Adrenal gland (tissue), 5 donors: ENCODE results near the gene PDS5B.

Experiments used
- POLR2A ChIP-seq, 2 donors: fragments of 450-650 bp; IDR thresholded peaks; one replicate each; pipeline ENCODE4 v1.6.1; 2017; ENCODE audit warnings: antibody characterized with exemption in 2 of 2, mild to moderate bottlenecking in 2 of 2, moderate library complexity in 1 of 2
- TF ChIP-seq, protein P1 (sequence below), 6 experiments: fragments of 450-650 bp in 4 of 6; fragments of 200-600 bp in 2 of 6; sonication (generic) in 1 of 6; IDR thresholded peaks; 1 replicate in 5 of 6; 2 replicates in 1 of 6; pipeline versions ENCODE4 v1.5.1 to v1.8.0; 2016 to 2021; ENCODE audit warnings: antibody characterized with exemption in 6 of 6, mild to moderate bottlenecking in 2 of 6, moderate library complexity in 1 of 6
- donor health status: DM: no; HTN: no; CAD: no.

DNA sequence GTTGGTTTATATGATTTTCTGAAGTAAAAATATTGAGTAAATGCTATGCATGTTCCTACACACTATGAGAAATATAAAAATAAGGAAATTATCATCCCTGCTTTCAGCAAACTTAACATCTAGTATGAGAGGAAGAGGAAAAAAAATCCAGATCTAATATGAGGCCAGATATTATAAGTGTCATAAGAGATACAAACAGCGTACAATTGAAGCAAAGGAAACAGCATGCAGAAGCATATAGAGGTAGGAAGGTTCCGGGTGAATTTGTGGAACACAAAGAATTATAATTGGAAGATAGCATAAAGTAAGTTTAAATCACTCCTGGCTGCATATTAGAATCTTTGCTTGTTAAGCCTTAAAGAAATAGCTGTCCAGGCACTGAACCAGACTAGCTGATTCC, 88.3 kb downstream of the PDS5B start:
- TF ChIP-seq, protein P1, sequence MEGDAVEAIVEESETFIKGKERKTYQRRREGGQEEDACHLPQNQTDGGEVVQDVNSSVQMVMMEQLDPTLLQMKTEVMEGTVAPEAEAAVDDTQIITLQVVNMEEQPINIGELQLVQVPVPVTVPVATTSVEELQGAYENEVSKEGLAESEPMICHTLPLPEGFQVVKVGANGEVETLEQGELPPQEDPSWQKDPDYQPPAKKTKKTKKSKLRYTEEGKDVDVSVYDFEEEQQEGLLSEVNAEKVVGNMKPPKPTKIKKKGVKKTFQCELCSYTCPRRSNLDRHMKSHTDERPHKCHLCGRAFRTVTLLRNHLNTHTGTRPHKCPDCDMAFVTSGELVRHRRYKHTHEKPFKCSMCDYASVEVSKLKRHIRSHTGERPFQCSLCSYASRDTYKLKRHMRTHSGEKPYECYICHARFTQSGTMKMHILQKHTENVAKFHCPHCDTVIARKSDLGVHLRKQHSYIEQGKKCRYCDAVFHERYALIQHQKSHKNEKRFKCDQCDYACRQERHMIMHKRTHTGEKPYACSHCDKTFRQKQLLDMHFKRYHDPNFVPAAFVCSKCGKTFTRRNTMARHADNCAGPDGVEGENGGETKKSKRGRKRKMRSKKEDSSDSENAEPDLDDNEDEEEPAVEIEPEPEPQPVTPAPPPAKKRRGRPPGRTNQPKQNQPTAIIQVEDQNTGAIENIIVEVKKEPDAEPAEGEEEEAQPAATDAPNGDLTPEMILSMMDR (IDR thresholded peaks at IDR 0.05), result no peak
- no peak for TF ChIP-seq POLR2A (IDR thresholded peaks at IDR 0.05)
